GM10266 (cell line): ENCODE data around the gene LGALS12.
A peak's percentile ranks its signal among the peaks of the same experiment; 100 is the strongest.
"Not testable (repeated sequence)": the region's sequence is repeated elsewhere in the genome, so short reads cannot be mapped to it uniquely, and the experiment has no call there.

Experiments
- DNase-seq: peaks from one replicate; pipeline ENCODE4 v3.0.0; 2012; ENCODE audit errors: extremely low spot score
- CTCF ChIP-seq: IDR thresholded peaks from 2 replicates; pipeline ENCODE4 v1.5.1; 2012; ENCODE audit warnings: mild to moderate bottlenecking, low read depth; ENCODE audit not compliant: control insufficient read depth, insufficient read depth; ENCODE audit errors: missing control alignments

LGALS12 gene

DNA sequence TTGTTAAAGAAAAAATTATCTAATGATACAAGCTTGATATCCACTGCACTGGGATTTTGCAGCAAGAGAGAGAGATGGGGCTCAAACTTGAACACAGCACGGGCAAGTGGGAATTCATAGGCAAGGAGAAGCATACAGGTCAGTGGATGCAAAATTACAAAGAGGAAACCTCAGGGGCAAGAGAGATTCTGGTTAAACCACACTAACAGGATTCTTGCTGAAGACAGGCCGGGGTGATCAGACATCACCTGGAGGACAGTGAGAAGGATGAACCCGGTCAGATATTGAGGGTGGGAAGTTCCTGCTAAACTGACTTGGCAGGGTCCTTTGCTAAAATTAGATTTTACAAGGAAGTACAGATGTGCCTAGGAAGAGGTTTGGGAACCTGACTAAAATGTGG is 28.2 kb downstream of the LGALS12 start:
- no peak for TF ChIP-seq CTCF
- no peak for DNase-seq

GRCh38 chr11:63534895-63535461 is 29.1 kb downstream of the LGALS12 start:
- DNase-seq: peak; percentile 52
- TF ChIP-seq CTCF: no peak

DNA sequence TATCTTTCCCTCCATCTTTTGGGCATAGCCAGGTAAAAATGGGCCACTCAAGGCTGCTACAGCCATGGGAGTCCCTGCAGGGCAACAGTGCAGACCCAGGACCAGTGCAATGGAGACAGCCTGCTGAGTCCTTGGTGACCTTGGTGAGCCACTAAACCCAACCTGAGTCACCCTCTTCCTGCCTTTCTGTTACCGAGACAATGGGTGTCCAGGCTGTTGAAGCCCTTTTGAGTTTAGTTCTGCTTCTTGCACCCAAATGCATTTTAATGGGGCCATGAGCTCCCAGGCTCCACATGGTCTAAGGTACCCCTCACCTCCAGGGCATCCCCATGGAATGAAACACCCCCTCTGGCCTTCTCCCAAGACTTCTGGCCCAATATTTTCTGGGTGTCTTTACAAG is 29.9 kb downstream of the LGALS12 start:
- DNase-seq: no peak
- no peak for TF ChIP-seq CTCF

DNA sequence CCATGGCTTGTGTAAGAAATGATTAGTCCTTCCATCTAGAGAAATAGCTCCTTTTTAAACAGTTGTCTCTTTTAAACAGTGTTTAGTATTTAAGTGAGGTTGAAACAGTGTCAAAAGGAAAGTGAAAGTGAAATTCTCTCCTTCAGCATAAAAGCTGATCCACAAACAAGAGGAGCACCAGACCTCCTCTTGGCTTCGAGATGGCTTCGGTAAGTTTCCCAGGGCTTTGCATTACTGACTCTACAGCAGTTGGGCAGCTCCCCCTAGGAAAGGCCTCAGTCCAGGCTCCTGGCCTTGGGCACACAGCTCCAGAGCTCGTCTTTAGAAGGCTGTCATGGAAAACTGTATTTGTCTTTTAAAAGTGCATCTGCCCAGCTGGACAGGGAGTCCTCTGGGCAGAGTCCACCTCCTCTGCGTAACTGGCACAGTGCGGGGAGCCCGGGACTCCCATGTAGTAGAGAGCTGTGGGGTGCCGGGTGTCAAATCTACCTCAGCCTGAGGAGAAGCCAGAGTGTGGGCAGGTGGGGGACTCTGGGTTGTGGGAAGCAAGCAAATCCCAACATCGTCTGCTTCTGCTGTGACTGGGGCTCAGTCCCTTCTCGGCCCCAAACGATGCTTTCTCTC is 30.9 kb downstream of the LGALS12 start, which contains the start of gene PLAAT4:
Gene PLAAT4 (plus strand): TSS at position 140 of the 624 bp plus-strand sequence. CDS start 61 bp downstream, at position 201.
- peak; percentile 66 for DNase-seq
- no peak for TF ChIP-seq CTCF

- TF ChIP-seq CTCF: peak; percentile 17
These were observed 31.6 kb downstream of the LGALS12 start for GRCh38 chr11:63537293-63538101.

DNA sequence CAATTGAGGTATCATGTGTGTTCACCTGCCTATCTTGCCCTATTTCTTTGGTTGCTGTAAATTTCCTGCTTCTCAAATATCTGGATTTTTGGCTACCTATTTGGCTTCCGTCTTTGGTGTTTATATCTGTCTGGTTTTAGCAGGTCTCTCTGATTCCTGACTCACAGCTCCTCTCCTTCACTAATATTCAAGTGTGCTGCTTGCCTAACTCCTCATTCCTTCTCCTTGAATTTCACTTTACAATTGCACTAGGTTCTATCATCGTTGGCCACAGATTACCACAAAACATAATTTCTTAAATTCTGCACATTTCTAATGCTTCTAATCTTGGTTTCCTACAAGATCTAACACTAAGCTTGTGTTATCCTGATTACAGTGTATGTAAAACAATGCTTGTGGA is 36.6 kb downstream of the LGALS12 start:
- not testable (repeated sequence) for DNase-seq

More at GRCh38 chr11:63537293-63538101, 31.6 kb downstream of the LGALS12 start:
- peak; percentile 12 for DNase-seq

DNA sequence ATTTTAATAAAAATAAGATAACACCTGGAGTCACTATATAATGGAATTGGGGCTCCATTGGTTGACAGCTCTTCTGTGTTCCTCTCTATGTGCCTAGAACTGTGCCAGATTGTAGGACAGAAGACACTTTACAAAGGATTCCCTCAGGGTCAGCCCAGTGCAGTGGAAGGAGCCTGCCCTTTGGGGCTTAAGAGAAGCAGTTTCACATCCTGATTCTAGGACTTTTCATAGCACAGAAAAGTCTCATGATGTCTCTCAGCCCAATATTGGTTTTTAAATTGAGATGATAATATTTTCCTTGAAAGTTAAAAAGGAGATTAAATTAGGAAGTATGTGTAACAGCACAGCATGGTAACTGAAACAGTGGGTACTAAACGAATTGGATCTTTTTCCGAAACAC is 37.8 kb downstream of the LGALS12 start:
- no peak for DNase-seq
- no peak for TF ChIP-seq CTCF
